H4 (cell line): ENCODE measurements around the gene DDX47. TPM values are rescaled to one million over a fixed set of nuclear protein-coding genes. Genes with fewer than 3 reads are reported as not detected.
"Not testable (repeated sequence)": the region's sequence is repeated elsewhere in the genome, so short reads cannot be mapped to it uniquely, and the experiment has no call there.

Experiments used
- DNase-seq: peaks from one replicate; pipeline ENCODE4 v3.0.0-alpha.2; 2015; ENCODE audit warnings: low spot score
- total RNA-seq: library from RNA; depleted of rRNA; stranded (reverse); fragments of >200 nt; shearing (Covaris generic); gene quantifications from 2 replicates; pipeline ENCODE4 v1.2.3, GENCODE V29; 2014

Gene DDX47
- total RNA-seq, 1 experiment from 2014 or later: 194 TPM

GRCh38 chr12:12796928-12797793 is 16.0 kb upstream of the DDX47 start:
- DNase-seq: no peak

GRCh38 chr12:12797794-12798152 is 15.4 kb upstream of the DDX47 start:
- no peak for DNase-seq

- DNase-seq: no peak
Measured at GRCh38 chr12:12798480-12798879, 14.7 kb upstream of the DDX47 start.

- no peak for DNase-seq
Measured at GRCh38 chr12:12799163-12799920, 13.8 kb upstream of the DDX47 start.

GRCh38 chr12:12800406-12801180 is 12.6 kb upstream of the DDX47 start:
- no peak for DNase-seq

- DNase-seq: not testable (repeated sequence)
Measured at GRCh38 chr12:12801656-12802055, 11.5 kb upstream of the DDX47 start.

- peak; percentile 97 for DNase-seq
Measured at GRCh38 chr12:12803186-12803585, 10.0 kb upstream of the DDX47 start.

GRCh38 chr12:12804011-12804410 is 9.1 kb upstream of the DDX47 start:
- peak; percentile 62 for DNase-seq

- peak; percentile 77 for DNase-seq
Measured at GRCh38 chr12:12804432-12804886, 8.7 kb upstream of the DDX47 start.

GRCh38 chr12:12806784-12807516 is 6.2 kb upstream of the DDX47 start:
- no peak for DNase-seq

GRCh38 chr12:12807517-12807903 is 5.6 kb upstream of the DDX47 start:
- not testable (repeated sequence) for DNase-seq

GRCh38 chr12:12807970-12808702 is 5.0 kb upstream of the DDX47 start:
- peak; percentile 44 for DNase-seq

- DNase-seq: no peak
Measured at GRCh38 chr12:12810553-12811021, 2.6 kb upstream of the DDX47 start.

- DNase-seq: no peak
Measured at GRCh38 chr12:12811343-12811742, 1.8 kb upstream of the DDX47 start.

GRCh38 chr12:12812174-12812573 is 972 bp upstream of the DDX47 start:
- DNase-seq: no peak

- no peak for DNase-seq
Measured at GRCh38 chr12:12812618-12813119, 477 bp upstream of the DDX47 start.

- no peak for DNase-seq
Measured at GRCh38 chr12:12817616-12818015, 4.5 kb downstream of the DDX47 start.

GRCh38 chr12:12818701-12819100 is 5.6 kb downstream of the DDX47 start:
- DNase-seq: no peak

- DNase-seq: no peak
Measured at GRCh38 chr12:12819221-12819620, 6.1 kb downstream of the DDX47 start.

GRCh38 chr12:12819752-12820311 is 6.7 kb downstream of the DDX47 start:
- DNase-seq: peak; percentile 97
